ENCODE data around the gene CUL4B.
"Not testable (repeated sequence)": the region's sequence is repeated elsewhere in the genome, so short reads cannot be mapped to it uniquely, and the experiment has no call there.

The CUL4B gene

DNA sequence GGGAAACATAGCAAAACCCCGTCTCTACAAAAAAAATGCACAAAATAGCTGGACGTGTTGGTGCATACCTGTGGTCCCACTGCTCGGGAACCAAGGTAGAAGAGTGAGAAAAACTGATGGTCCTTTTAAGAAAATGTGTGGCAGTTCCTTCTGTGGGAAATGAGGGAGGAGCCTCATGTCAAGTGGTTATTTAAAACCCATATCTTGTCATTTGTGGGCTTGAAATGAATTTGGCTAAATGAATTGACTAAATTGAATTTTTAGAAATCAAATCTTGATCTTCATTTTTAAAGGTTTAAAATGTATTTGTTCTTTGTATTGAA, 75.5 kb downstream of the CUL4B start:
- TF ChIP-seq CTCF (IDR thresholded peaks at IDR 0.05; ENCODE audit: low read depth, low read length): no peak
- Histone ChIP-seq H3K4me3 (ENCODE audit: low read depth, low read length) (peak overlapping the region; percentile 51), H3K36me3 (no peaks in the 10 kb centered on the region), H3K4me1 (no peaks in the 10 kb centered on the region), H3K27me3 (no peaks in the 10 kb centered on the region), H3K9me3 (no peaks in the 10 kb centered on the region)
- no peak for DNase-seq

- DNase-seq: no peak
- no peak for TF ChIP-seq CTCF (IDR thresholded peaks at IDR 0.05; ENCODE audit: low read depth, low read length)
- Histone ChIP-seq H3K36me3 (no peaks in the 10 kb centered on the region), H3K27me3 (no peaks in the 10 kb centered on the region), H3K9me3 (no peaks in the 10 kb centered on the region), H3K4me3 (ENCODE audit: low read depth, low read length) (no peak overlapping the region), H3K4me1 (no peaks in the 10 kb centered on the region)
These were observed 83.3 kb downstream of the CUL4B start for GRCh38 chrX:120477453-120477852.

GRCh38 chrX:120476714-120477113, 84.0 kb downstream of the CUL4B start:
- no peak overlapping the region for H3K4me3 ChIP-seq (ENCODE audit: low read depth, low read length)
- TF ChIP-seq CTCF (IDR thresholded peaks at IDR 0.05; ENCODE audit: low read depth, low read length): no peak
- no peak for DNase-seq
- no peaks in the 10 kb centered on the region for H3K27me3 ChIP-seq
- H3K4me1 ChIP-seq: no peaks in the 10 kb centered on the region
- H3K36me3 ChIP-seq: no peaks in the 10 kb centered on the region
- H3K9me3 ChIP-seq: no peaks in the 10 kb centered on the region

GRCh38 chrX:120475447-120475846, 85.3 kb downstream of the CUL4B start:
- not testable (repeated sequence) for H3K27me3 ChIP-seq; H3K4me3 ChIP-seq (ENCODE audit: low read depth, low read length); H3K36me3 ChIP-seq; DNase-seq; H3K9me3 ChIP-seq; H3K4me1 ChIP-seq
- peak; percentile 37; the same call in 1 of the 2 replicates for TF ChIP-seq CTCF (IDR thresholded peaks at IDR 0.05; ENCODE audit: low read depth, low read length)
